Measurements from ENCODE around the gene ACSF3.

ACSF3 gene

DNA sequence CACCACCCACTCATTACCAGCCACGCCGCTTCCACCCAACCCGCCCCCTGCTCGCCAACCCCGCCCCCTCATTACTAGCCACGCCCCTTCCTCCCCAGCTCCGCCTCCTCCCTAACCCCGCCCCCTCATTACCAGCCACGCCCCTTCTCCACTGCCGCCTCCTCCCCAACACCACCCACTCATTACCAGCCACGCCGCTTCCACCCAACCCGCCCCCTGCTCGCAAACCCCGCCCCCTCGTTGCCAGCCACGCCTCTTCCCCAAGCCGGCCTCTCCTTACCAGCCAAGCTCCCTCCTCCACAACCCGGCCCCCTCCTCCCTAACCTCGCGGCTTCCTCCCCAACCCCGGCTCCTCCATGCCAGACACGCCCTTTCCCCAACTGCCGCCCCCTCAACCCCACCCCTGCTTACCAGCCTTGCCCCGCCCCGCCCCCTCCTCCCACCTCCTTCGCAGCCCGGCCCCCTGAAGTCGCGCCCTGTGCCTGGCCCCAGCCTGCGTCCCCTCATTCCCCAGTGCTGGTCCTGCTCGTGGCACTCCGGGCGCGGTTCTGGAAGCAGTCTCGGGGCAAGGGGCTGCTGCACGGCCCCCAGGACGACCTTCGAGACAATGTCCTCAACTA is 99.4 kb downstream of the ACSF3 start:
- DNase-seq = peak; percentile 59

DNA sequence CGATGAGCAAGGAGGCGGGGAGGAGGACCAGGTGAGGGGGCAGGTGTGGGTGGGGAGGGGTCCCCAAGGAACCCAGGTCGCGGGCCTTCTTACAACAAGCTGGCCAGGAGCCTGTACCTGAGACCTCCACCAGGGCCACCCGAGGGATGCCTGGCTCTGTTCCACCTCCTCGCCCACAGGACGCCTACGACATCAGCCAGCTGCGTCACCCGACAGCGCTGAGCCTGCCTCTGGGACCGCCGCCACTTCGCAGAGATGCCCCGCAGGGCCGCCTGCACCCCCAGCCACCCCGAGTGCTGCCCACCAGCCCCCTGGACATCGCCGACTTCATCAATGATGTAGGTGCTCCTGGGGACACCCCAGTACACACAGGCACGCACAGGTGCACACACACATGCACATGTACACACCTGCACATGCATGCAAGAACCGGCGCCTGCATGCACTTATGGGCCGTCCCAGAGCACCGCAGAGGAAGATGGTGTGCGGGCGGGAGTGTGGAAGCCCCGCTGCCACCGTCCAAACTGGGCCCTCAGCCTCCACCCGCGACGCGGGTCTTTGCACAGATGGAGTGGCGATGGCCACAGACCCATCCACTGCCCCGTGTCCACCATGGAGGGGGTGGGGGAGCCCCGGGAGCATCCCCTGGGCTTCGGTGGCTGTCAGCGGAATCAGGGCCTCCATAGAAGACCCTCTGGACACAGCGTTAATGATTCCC is 100.1 kb downstream of the ACSF3 start:
- no peak for DNase-seq

DNA sequence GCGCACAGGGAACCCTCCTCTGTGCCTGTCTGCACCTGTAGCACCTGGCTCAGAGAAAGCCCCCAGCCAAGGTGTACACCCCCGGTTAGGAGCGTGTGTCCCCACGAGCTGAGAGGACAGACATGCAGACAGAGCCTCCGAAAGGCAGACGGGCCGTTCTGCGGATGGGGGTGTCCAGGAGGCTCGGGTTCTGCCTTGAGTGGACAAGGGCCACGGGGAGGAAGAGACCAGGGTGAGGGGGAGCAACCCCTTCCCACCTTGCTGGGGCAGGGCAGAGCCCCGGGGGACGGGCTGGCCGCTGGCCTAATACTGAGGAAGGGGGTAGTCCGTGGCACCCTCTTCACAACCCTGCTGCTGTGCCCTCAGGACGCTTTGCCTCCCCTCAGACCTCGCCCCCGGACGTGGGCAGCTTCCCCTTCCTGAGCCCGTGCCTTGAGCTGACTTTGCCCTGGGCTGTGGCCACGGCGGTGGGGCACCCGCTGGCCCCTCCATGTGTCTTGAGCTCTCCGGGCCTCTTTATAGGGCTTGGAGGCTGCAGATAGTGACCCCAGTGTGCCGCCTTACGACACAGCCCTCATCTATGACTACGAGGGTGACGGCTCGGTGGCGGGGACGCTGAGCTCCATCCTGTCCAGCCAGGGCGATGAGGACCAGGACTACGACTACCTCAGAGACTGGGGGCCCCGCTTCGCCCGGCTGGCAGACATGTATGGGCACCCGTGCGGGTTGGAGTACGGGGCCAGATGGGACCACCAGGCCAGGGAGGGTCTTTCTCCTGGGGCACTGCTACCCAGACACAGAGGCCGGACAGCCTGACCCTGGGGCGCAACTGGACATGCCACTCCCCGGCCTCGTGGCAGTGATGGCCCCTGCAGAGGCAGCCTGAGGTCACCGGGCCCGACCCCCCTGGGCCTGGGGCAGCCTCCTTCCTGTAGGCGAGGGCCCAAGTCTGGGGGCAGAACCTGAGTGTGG is 101.0 kb downstream of the ACSF3 start:
- DNase-seq = no peak

DNA sequence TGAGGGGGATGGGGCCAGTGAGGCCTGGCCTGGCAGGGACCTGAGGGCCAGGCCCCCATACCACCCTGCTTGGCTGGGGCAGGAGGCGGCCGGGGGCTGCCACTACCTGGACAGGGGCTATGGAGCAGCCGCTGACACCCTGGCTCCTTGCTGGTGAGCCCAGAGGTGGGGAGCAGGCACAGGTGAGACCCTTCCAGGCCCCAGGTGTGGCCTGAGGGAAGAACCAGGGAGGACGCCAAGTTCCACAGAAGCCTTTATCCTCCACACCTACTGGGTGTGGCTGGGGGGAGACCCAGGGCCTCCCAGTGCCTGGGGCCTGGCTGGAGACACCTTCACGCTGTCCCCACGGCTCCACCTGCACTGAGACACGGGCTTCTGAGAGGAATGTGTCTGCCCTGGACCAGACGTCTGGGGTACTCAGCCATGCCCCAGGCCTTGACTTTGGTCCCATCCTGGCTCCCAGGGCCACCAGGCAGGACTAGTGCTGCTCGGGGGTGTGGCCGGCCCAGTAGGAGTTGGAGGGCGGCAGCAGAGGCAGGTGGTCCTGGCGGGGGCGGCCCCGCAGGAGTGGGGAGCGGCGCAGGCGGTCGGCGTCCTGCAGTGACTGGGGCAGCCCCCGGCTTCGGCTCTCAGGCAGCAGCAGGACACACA is 102.0 kb downstream of the ACSF3 start:
- no peak for DNase-seq

DNA sequence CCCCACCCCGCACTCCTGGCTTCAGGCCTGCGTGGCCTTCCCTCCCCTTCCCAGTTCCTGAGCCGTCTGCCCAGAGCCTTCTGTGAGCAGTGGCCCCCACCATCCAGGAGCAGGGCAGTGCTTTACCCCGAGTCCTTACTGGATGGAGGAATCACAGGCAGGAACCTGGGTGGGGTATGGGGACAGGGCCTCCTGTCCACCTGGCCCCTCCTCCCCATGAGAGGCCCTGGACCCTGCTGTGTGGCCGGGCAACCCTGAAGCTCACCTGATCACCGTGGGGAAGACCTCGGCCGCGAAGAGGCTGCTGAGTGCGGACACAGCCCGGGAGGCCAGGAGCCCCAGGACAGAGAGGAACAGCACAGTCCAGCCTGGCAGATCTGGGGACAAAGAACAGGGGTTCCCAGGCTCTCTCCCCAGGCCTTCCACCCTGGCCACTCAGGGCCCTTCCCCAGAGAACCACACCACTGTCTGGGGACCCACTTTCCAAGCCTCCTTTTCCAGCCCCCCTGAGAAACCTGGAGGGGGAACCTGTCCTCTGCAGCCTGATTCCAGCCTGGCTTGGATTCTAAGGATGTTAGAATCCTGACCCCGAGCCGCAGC is 103.5 kb downstream of the ACSF3 start:
- no peak for DNase-seq

DNA sequence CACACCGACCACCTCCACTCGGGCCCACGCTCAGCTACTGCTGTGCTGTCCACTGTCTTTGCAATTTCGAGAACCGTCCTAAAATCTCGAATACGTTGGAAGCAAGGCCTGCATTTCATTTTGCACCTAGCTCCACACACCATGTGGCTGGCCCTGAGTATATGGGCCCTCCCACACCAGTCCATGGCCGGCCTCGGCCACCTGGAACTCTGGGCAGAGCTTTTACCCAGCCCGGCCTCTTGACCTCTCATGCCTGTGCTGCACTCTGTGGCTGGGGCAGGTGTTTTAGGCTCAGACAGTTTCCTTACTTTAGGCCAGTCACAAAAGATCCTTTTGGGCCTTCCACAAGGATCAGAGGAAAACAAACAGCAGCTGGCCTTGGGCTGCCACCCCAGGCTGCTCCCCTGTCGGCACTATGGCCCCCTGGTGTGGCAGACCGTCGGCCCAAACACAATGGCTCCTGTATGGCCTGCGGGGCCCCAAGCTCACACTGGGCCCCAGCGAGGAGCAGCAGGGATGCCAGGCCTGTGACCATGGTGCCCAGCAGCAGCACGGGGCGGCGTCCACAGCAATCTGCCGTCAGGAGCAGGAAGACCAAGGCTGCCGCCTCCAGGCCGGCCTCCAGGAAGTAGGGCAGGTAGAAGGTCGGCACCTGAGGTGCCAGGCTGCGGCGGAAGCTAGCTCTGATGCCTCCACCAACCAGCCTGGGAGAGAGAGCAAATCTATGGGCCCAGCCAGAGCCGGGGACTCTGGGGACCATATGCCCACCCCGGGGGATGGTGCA is 104.2 kb downstream of the ACSF3 start:
- no peak for DNase-seq

DNA sequence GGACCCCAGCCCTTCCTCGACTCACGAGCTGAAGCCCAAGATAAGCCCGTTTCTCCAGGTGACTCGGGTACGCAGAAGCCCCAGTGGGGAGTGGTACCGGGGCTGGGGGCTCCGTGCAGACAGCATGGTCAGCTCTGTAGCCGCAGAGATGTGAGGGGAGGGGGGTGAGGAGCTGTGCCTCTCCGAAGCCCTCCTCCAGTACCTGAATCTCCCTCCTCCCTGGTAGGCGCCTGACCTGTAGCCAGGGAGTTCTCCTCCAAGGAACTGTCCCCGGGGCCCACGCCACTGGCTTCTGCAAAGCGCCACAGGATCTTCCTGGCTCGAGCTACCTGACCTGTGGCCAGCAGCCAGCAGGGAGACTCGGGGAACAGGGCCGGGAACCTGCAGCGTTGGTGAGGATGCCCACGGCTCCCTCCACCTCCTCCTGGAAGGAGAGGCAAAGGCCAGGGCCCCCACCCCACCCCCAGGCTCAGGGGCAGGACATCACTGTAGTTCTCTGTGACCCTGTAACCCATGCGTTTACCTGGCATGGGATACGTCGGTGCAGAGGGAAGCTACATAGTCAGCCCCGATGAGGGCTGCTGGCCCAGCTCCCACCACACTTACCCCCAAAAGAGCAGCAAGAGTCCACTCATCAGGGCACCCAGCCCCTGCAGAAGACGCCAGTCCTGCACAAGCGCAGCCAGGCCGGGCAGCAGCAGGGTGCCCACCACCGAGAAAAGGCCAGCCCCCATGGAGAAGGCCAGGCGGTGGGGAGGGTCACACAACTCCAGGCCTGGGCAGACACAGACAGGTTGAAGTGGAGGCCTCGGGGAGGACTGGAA is 105.0 kb downstream of the ACSF3 start:
- no peak for DNase-seq

DNA sequence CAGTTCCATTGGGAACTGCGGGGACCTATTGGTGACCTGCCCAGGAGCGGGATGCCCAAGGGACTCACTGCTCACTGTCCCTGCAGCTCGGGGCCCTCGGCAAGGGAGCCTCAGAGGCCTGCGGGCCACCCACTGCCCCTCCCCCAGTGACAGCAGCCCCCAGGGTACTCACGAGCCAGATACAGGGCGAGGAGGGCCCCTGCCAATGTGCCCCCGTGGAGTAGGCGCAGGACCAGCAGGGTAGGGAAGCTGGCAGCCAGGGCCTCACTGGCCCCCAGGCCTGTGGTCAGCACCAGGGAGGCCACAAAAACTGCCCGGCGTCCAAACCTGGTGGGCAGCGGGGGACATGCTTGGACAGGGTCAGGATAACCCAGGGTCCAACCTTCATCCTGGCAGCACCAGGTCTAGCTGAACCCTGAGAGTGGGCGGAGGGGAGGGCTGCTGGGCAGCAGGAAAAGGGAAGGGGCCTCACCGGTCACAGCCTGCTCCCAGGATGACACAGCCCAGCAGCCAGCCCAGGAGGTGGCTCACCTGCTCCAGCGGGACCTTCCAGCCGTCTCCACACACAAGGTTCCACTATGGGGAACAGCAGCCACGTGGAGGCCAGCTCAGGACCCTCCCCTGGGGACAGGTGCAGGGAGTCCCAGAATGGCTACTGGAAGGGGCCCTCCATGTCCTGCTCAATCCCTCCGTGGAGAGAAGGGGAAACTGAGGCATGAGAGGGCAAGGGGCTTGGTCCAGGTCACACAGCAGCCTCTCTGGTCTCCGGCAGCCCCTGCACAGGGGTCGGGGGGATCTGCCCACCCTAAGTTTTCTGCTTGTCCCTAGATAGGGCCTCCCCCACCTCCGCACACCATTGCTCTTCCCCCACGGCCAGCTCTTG is 105.8 kb downstream of the ACSF3 start:
- DNase-seq = no peak

DNA sequence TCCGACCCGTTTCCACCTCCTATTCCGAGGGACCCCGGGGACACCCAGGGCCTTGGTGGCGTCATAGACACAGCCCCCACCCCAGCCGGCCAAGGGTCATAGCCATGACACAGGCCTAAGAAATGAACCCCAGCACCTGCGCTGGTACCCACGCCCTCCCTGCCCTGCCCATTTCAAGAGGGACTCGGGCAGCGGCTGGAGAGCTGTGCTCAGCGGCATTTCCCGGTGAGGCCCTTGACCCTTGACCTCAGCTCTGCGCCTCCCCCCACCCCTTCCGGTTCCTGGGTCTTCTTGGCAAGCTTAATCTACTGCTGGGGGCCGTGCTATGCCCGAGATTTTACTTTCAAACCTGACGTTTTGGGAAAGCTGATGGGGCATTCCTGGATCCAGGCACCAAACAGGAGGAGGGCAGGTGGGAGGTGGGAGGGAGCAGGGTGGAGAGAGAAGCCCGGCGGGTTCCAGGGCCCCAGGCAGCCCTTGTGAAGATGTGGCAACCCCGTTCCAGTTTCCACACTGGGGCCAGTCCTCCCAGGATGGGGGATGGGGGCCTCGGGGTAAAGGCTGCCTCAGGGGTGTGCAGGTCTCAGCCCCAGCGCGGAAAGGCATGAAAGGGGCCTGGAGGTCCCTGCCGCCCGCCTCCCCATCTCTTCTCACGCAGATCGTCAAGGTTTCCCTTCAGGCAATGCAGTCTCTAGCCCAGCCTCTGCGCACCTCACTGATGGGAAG is 106.6 kb downstream of the ACSF3 start, which contains the start of gene SLC22A31:
Gene SLC22A31 (minus strand): TSS at position 414 of the 726 bp plus-strand sequence. CDS start 36 bp downstream, at position 378.
- peak; percentile 37 for DNase-seq

DNA sequence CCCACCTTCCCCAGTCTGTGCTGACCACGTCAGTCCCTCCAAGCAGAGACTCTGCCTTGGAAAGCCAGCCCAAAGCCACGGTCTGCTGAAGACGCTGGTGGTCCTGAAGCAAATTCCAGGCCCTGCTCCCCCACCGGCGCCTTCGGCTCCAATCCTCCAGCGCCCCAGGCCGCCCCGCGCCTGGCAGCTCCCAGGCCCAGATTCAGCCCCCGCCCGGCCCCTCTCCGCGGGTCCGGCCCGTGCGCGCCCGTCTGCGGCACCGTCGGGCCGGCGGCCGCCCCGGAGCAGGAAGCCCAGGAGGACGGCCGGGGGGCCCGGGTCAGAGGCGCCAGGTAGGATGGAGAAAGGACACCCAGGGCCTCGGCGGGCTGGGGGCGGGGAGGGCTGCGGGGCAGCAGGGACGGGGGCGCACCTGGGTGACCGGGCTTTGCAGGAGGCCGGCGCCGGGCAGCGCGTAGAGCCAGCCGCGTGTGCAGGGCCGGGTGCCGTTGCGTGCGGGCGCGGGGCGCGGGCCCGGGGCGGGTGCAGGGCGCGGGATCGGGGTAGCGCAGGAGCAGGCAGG is 107.3 kb downstream of the ACSF3 start:
- DNase-seq = no peak

DNA sequence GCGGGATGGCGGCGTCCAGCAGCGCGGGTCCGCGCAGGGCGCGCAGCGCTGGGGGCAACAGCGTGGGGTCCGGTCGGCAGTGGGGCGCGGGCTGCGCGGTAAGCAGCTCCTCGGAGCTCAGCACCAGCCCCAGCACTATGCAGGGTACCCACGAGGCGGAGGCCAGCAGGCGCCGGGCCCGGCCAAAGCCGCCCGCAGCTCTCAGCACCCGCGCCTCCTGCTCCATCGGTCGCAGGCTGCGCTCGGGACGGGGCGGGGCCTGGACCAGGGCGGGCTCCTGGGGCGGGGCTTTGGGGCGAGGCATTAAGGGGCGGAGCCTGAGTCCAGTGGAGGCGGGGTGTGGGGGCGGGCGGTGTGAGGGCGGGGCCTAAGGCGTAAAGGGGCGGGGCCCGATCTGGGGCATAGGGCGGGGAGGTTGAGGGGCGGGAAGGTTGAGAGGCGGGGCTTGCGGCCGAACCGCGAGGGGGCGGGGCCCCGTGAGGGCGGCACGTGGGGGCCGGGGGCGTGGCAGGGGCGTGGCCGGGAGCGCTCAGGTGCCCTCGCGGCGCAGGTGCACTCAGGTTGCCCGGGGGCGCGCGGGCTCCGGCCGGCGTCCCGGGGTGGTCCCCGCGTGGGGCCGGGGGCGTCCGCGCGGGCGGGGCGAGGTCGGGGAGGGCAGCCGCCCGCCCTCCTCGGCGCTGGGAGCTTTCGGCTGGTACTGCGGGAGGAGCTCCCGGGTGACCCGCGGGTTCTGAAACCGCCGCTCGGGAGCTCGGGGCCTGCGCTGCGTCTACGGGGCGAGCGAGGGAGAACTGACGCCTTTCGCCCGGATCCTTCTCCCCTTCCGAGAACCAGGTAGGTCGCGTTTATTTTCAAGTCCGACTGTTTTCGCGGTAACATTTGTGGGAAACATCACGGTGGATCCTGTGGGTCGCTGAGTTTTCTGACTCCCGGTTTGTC is 108.1 kb downstream of the ACSF3 start:
- peak; percentile 77 for DNase-seq

DNA sequence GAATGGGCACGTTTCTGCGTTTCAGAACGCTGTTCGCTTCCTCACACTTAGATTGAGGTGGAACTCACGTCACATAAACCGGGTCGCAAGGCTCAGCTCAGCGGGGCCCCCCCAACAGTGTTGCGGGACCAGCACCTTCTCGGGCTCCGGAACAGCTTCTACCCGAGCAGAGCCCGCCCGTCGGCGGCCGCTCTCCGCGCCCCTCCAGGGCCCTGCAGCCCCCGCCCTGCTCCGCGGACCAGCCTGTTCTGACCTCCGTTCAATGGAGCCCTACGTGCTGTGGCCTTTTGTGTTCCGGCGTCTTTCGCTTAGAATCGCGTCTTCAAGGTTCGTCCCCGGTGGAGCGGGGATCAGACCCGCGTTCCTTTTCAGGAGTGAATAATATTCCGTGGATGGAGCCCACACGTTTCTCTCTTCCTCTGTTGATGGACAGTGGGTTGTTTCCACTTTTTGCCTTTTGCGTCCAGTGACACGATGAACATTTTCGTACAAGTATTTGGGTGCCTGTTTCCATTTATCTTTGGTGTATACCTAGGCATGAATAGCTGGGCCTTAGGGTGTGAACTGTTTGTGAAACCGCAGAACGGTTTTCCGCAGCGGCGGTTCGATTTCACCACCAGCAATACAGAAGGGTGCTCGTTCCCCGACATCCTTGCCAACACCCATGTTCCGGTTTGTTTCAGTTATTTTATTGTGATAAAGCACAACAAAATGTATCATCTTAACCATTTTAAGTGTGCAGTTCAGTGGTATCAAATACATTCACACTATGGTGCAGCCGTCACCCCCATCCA is 109.0 kb downstream of the ACSF3 start:
- no peak for DNase-seq

All from stimulated activated CD4-positive, alpha-beta T cell treated with anti-CD3 and anti-CD28 coated beads, Interleukin-4, amount 100 ng/mL, for 24 hours (primary cell).